B cell (primary cell): ENCODE measurements around the gene DGCR2. TPM values are rescaled to one million over a fixed set of nuclear protein-coding genes. Genes with fewer than 3 reads are reported as not detected.
A peak's percentile ranks its signal among the peaks of the same experiment; 100 is the strongest.

ENCODE experiments used
- ATAC-seq: fragments of 200-7000 bp; cut with Tn5 transposase; one replicate; pipeline ENCODE4 v1.10.0; 2021; ENCODE audit warnings: low read depth, mild to moderate bottlenecking, moderate number of reproducible peaks, moderate library complexity
- CTCF ChIA-PET: fragments of 350-600 bp; sonication (Branson Sonifier 250); formaldehyde crosslinking; loops from one replicate; lab custom pipeline; 2021; ENCODE audit warnings: antibody characterized with exemption, inconsistent platforms; lab: Charles Lee
- POLR2A ChIA-PET: fragments of 350-600 bp; sonication (Branson Sonifier 250); formaldehyde crosslinking; loops from one replicate; lab custom pipeline; 2021; ENCODE audit warnings: antibody characterized with exemption; lab: Charles Lee
- DNase-seq: peaks from one replicate; pipeline ENCODE4 v3.0.0; 2013
- H2AFZ ChIP-seq: 2 replicates; pipeline ENCODE4 v1.6.1; 2012; ENCODE audit warnings: mild to moderate bottlenecking, low read depth, low read length; ENCODE audit not compliant: insufficient read depth, poor library complexity, severe bottlenecking
- H3K27ac ChIP-seq, 2 donors: 1 replicate in 1 of 2; 2 replicates in 1 of 2; pipeline ENCODE4 v1.5.1; 2012 to 2013; ENCODE audit warnings: low read length in 2 of 2, mild to moderate bottlenecking in 2 of 2, moderate library complexity in 1 of 2
- H3K27me3 ChIP-seq, 4 experiments: fragments of 200-600 bp in 1 of 4; sonication (generic) in 1 of 4; replicated peaks in 1 of 4; 1 replicate in 2 of 4; 2 replicates in 2 of 4; pipeline versions ENCODE4 v1.6.1 to v1.7.0; 2013 to 2016; ENCODE audit warnings: low read length in 3 of 4, mild to moderate bottlenecking in 2 of 4, mixed read lengths in 1 of 4, moderate library complexity in 1 of 4; ENCODE audit not compliant: insufficient read depth in 4 of 4, control insufficient read depth in 3 of 4; ENCODE audit errors: control extremely low read depth in 1 of 4
- H3K36me3 ChIP-seq, 2 experiments: replicated peaks in 1 of 2; 1 replicate in 1 of 2; 2 replicates in 1 of 2; pipeline versions ENCODE4 v1.6.1 to v1.7.1; 2013; ENCODE audit warnings: low read length in 1 of 2; ENCODE audit not compliant: insufficient read depth in 2 of 2, control insufficient read depth in 1 of 2; ENCODE audit errors: control extremely low read depth in 1 of 2, extremely low read depth in 1 of 2
- H3K4me1 ChIP-seq, 2 donors: fragments of 200-600 bp in 1 of 2; sonication (generic) in 1 of 2; 1 replicate in 1 of 2; 2 replicates in 1 of 2; pipeline versions ENCODE4 v1.5.1 to v1.6.1; 2013 to 2017; ENCODE audit warnings: low read length in 2 of 2; ENCODE audit not compliant: control insufficient read depth in 2 of 2, insufficient read depth in 2 of 2
- H3K4me2 ChIP-seq: replicated peaks from 2 replicates; pipeline ENCODE3; 2012; ENCODE audit warnings: mild to moderate bottlenecking, low read depth, low read length; ENCODE audit not compliant: poor library complexity, severe bottlenecking
- H3K4me3 ChIP-seq, 5 experiments: fragments of 200-600 bp in 1 of 5; sonication (generic) in 1 of 5; 1 replicate in 3 of 5; 2 replicates in 2 of 5; pipeline versions ENCODE4 v1.5.1 to v1.7.0; 2011 to 2016; ENCODE audit warnings: low read length in 4 of 5, mild to moderate bottlenecking in 4 of 5, low read depth in 2 of 5, control low read depth in 1 of 5, moderate library complexity in 1 of 5; ENCODE audit not compliant: insufficient read depth in 1 of 5; ENCODE audit errors: control extremely low read depth in 1 of 5, extremely low read depth in 1 of 5
- H3K79me2 ChIP-seq: fragments of 200-600 bp; sonication (generic); one replicate; pipeline ENCODE4 v1.6.0; 2016; ENCODE audit warnings: low read length; ENCODE audit not compliant: control insufficient read depth, insufficient read depth
- H3K9ac ChIP-seq: fragments of 200-600 bp; sonication (generic); 2 replicates; pipeline ENCODE4 v1.6.1; 2017; ENCODE audit warnings: mild to moderate bottlenecking, low read length, moderate library complexity
- H3K9me3 ChIP-seq, 3 donors: one replicate each; pipeline versions ENCODE4 v1.6.1 to v1.7.1; 2013; ENCODE audit warnings: low read length in 2 of 3; ENCODE audit not compliant: control insufficient read depth in 2 of 3, insufficient read depth in 1 of 3; ENCODE audit errors: control extremely low read depth in 1 of 3
- H4K20me1 ChIP-seq: 2 replicates; pipeline ENCODE4 v1.6.0; 2012; ENCODE audit warnings: mild to moderate bottlenecking, low read length; ENCODE audit not compliant: insufficient read depth, control insufficient read depth, poor library complexity, severe bottlenecking
- H3K27ac Mint-ChIP-seq: one replicate; pipeline ENCODE4 v1.8.0; 2021; ENCODE audit warnings: mixed read lengths
- H3K27me3 Mint-ChIP-seq: one replicate; pipeline ENCODE4 v1.8.0; 2021; ENCODE audit warnings: mixed read lengths
- H3K4me1 Mint-ChIP-seq: one replicate; pipeline ENCODE4 v1.8.0; 2021; ENCODE audit warnings: mixed read lengths
- H3K4me3 Mint-ChIP-seq: one replicate; pipeline ENCODE4 v1.8.0; 2021; ENCODE audit warnings: mixed read lengths
- H3K9me3 Mint-ChIP-seq: one replicate; pipeline ENCODE4 v1.8.0; 2022; ENCODE audit warnings: mixed read lengths; ENCODE audit not compliant: insufficient read depth
- CTCF ChIP-seq: fragments of 200-600 bp; IDR thresholded peaks from one replicate; pipeline ENCODE4 v1.8.0; 2022; ENCODE audit warnings: antibody characterized with exemption, mild to moderate bottlenecking
- EZH2 ChIP-seq: IDR thresholded peaks from 2 replicates; pipeline ENCODE4 v1.6.1; 2012; ENCODE audit warnings: borderline replicate concordance, low read depth, mild to moderate bottlenecking, moderate library complexity, low read length; ENCODE audit not compliant: insufficient read depth, poor library complexity, severe bottlenecking
- WGBS: methylation state at CpG from one replicate; pipeline ENCODE4 v1.1.5; 2013; ENCODE audit warnings: missing lambda C conversion rate; ENCODE audit not compliant: insufficient coverage; 5-methylcytosine and 5-hydroxymethylcytosine counted together
- intact Hi-C: fragments of 100-400 bp; cut with micrococcal nuclease; formaldehyde crosslinking; loops from one replicate; pipeline ENCODE4 v1.10.0; 2022
- polyA plus RNA-seq: library from polyadenylated mRNA; depleted of rRNA; stranded (reverse); fragments of >200 nt; gene quantifications from 2 replicates; pipeline ENCODE4 v1.2.3, GENCODE V29; 2012
- total RNA-seq, 2 donors: library from RNA; stranded (reverse); fragments of 120-200 nt in 1 of 2; gene quantifications; 1 replicate in 1 of 2; 2 replicates in 1 of 2; pipeline versions ENCODE4 v1.2.3 to v1.2.4, GENCODE V29; 2013 to 2022

The DGCR2 gene
- total and polyA plus RNA-seq, 2 donors (not counting 1 experiment from before 2014, with no cell fraction given) = 28.8 to 49.5 TPM

- no peak overlapping the region for H3K9ac ChIP-seq
- POLR2A ChIA-PET = interaction anchor here (0.6 kb wide), 1 partner anchor 35 kb away, joined by 3 read pairs; no protein-coding TSS in a partner anchor
- peaks cover 13 to 15% of the 10 kb centered on the region in 2 donors for H3K4me1 ChIP-seq
- H2AFZ ChIP-seq = no peak overlapping the region
- H3K4me3 Mint-ChIP-seq = no peak overlapping the region
- H3K27ac ChIP-seq = no peak overlapping the region
- no peak overlapping the region for H3K27ac Mint-ChIP-seq
- CTCF ChIA-PET = interaction anchor here (1.3 kb wide), 1 partner anchor 19 kb away, joined by 7 read pairs; the partner anchor contains the start of gene ESS2
- peaks cover 20% of the 10 kb centered on the region for H3K79me2 ChIP-seq
- peaks cover 13% of the 10 kb centered on the region for H3K4me1 Mint-ChIP-seq
- H3K36me3 ChIP-seq = no peaks in the 10 kb centered on the region
- 91% methylated on average over 21 of the region's 21 CpGs for WGBS
- DNase-seq (no peak), ATAC-seq (no peak)
- H3K27me3 ChIP-seq = no peaks in the 10 kb centered on the region
- peaks cover 11% of the 10 kb centered on the region for H4K20me1 ChIP-seq
- H3K27me3 Mint-ChIP-seq = no peaks in the 10 kb centered on the region
- intact Hi-C loops = no loop called here
- no peak overlapping the region for H3K4me2 ChIP-seq
- H3K9me3 ChIP-seq = no peaks in the 10 kb centered on the region
- TF ChIP-seq EZH2 (no peak), CTCF (no peak)
- no peak overlapping the region for H3K4me3 ChIP-seq
- H3K9me3 Mint-ChIP-seq = no peaks in the 10 kb centered on the region
These were observed 3.5 kb upstream of the DGCR2 start for GRCh38 chr22:19125474-19126308.

GRCh38 chr22:19125011-19125410 lies 2.8 kb upstream of the DGCR2 start:
- H3K27ac Mint-ChIP-seq = peak overlapping the region; percentile 12
- POLR2A ChIA-PET = no interaction called here
- intact Hi-C loops = no loop called here

More at GRCh38 chr22:19125011-19125410, 2.8 kb upstream of the DGCR2 start:
- Histone ChIP-seq H3K9ac (no peak overlapping the region), H3K27me3 (no peaks in the 10 kb centered on the region), H2AFZ (no peak overlapping the region), H3K4me1 (peaks cover 20 to 22% of the 10 kb centered on the region in 2 donors), H3K9me3 (no peaks in the 10 kb centered on the region), H4K20me1 (peaks cover 18% of the 10 kb centered on the region), H3K4me3 (no peak overlapping the region), H3K36me3 (no peaks in the 10 kb centered on the region), H3K27ac (no peak overlapping the region), H3K79me2 (peaks cover 27% of the 10 kb centered on the region), H3K4me2 (no peak overlapping the region)
- CTCF ChIA-PET = interaction anchor here (1.3 kb wide), 1 partner anchor 20 kb away, joined by 7 read pairs; the partner anchor contains the start of gene ESS2
- TF ChIP-seq CTCF (no peak), EZH2 (no peak)
- WGBS = over 99% methylated on average over 11 of the region's 11 CpGs
- H3K9me3 Mint-ChIP-seq = no peaks in the 10 kb centered on the region
- no peak for ATAC-seq
- no peaks in the 10 kb centered on the region for H3K27me3 Mint-ChIP-seq
- peaks cover 20% of the 10 kb centered on the region for H3K4me1 Mint-ChIP-seq
- no peak overlapping the region for H3K4me3 Mint-ChIP-seq
- no peak for DNase-seq
